WTC11 (cell line): Measurements from ENCODE around the gene TOM1L2.

ENCODE experiments used
- AFF4 ChIP-seq: sonication (generic); formaldehyde crosslinking; IDR thresholded peaks from 2 replicates; pipeline ENCODE4 v1.8.1; 2023; ENCODE audit warnings: mild to moderate bottlenecking, missing genetic modification reagents, borderline replicate concordance
- CBFB ChIP-seq: sonication (generic); formaldehyde crosslinking; IDR thresholded peaks from 2 replicates; pipeline ENCODE4 v1.8.1; 2022; ENCODE audit warnings: mild to moderate bottlenecking, low read depth, missing genetic modification reagents
- CDX4 ChIP-seq: fragments of 250-450 bp; sonication (Bioruptor Pico); IDR thresholded peaks from 2 replicates; pipeline ENCODE4 v1.9.0; 2021; ENCODE audit warnings: moderate library complexity, mild to moderate bottlenecking, inconsistent platforms, borderline replicate concordance
- CTCF ChIP-seq: fragments of 200-600 bp; IDR thresholded peaks from 2 replicates; pipeline ENCODE4 v1.8.0; 2022; ENCODE audit warnings: antibody characterized with exemption
- JUN ChIP-seq: sonication (generic); formaldehyde crosslinking; IDR thresholded peaks from 2 replicates; pipeline ENCODE4 v1.8.0; 2023; ENCODE audit warnings: mild to moderate bottlenecking, missing genetic modification reagents
- SMAD3 ChIP-seq: sonication (generic); formaldehyde crosslinking; IDR thresholded peaks from 2 replicates; pipeline ENCODE4 v1.8.0; 2022; ENCODE audit warnings: missing genetic modification reagents, mild to moderate bottlenecking, borderline replicate concordance
- ZBTB21 ChIP-seq: sonication (generic); formaldehyde crosslinking; IDR thresholded peaks from 2 replicates; pipeline ENCODE4 v1.8.1; 2023; ENCODE audit warnings: mild to moderate bottlenecking, missing genetic modification reagents, borderline replicate concordance
- TF ChIP-seq, protein P1 (sequence below): sonication (generic); formaldehyde crosslinking; IDR thresholded peaks from 2 replicates; pipeline ENCODE4 v1.8.0; 2022; ENCODE audit warnings: mild to moderate bottlenecking, missing genetic modification reagents
- TF ChIP-seq, protein P2 (sequence below): sonication (generic); formaldehyde crosslinking; IDR thresholded peaks from 2 replicates; pipeline ENCODE4 v1.8.1; 2022; ENCODE audit warnings: low read depth, missing genetic modification reagents, borderline replicate concordance
- TF ChIP-seq, protein P3 (sequence below): sonication (generic); formaldehyde crosslinking; IDR thresholded peaks from 2 replicates; pipeline ENCODE4 v1.8.0; 2022; ENCODE audit warnings: mild to moderate bottlenecking, missing genetic modification reagents
- TF ChIP-seq, protein P4 (sequence below): sonication (generic); formaldehyde crosslinking; IDR thresholded peaks from 2 replicates; pipeline ENCODE4 v1.8.1; 2023; ENCODE audit warnings: mild to moderate bottlenecking, missing genetic modification reagents

DNA sequence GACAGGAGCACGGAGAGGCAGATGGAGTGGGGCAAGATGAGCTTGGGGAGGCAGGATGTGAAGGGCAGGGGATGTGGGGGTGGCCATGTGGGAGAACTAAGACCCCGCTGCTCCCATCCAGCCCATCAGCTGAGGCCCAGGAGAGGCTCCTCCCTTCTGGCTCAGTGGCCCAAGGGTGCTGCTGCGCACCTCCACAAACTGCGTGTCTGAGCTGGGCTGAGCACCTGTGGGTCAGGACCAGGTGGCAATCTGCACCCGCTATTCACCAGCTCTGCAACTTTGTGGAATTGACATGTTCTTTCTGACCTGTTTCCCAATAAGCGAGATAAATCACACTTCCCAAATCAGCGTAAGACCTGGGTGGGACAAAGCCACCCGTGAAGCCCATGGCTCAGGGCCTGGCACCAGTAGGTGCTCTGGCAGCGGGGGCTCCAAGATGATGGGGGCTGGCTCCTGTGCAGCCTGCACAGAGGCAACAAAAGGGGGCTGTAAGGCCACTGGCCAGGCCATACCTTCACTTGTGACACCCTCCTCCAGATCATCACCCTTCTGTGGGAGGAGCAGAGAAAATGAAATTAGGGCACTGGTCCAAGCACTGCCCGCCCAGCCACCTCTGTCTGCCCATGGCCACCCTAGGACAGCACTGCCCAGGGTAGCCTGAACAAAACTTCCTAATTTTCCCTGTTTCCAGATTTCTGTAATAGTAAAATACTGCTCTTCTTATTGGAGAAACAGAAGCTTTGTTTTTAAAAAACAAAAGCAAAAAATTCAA lies 123.7 kb downstream of the TOM1L2 start:
- TF ChIP-seq CTCF (no peak), CDX4 (CRISPR knock-in tag) (no peak), CBFB (CRISPR knock-in tag) (no peak), SMAD3 (CRISPR knock-in tag) (no peak), ZBTB21 (no peak), JUN (CRISPR knock-in tag) (no peak), AFF4 (no peak)
- TF ChIP-seq, protein P1, sequence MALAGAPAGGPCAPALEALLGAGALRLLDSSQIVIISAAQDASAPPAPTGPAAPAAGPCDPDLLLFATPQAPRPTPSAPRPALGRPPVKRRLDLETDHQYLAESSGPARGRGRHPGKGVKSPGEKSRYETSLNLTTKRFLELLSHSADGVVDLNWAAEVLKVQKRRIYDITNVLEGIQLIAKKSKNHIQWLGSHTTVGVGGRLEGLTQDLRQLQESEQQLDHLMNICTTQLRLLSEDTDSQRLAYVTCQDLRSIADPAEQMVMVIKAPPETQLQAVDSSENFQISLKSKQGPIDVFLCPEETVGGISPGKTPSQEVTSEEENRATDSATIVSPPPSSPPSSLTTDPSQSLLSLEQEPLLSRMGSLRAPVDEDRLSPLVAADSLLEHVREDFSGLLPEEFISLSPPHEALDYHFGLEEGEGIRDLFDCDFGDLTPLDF (CRISPR knock-in tag) = no peak
- TF ChIP-seq, protein P2, sequence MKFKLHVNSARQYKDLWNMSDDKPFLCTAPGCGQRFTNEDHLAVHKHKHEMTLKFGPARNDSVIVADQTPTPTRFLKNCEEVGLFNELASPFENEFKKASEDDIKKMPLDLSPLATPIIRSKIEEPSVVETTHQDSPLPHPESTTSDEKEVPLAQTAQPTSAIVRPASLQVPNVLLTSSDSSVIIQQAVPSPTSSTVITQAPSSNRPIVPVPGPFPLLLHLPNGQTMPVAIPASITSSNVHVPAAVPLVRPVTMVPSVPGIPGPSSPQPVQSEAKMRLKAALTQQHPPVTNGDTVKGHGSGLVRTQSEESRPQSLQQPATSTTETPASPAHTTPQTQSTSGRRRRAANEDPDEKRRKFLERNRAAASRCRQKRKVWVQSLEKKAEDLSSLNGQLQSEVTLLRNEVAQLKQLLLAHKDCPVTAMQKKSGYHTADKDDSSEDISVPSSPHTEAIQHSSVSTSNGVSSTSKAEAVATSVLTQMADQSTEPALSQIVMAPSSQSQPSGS (CRISPR knock-in tag) = no peak
- TF ChIP-seq, protein P3, sequence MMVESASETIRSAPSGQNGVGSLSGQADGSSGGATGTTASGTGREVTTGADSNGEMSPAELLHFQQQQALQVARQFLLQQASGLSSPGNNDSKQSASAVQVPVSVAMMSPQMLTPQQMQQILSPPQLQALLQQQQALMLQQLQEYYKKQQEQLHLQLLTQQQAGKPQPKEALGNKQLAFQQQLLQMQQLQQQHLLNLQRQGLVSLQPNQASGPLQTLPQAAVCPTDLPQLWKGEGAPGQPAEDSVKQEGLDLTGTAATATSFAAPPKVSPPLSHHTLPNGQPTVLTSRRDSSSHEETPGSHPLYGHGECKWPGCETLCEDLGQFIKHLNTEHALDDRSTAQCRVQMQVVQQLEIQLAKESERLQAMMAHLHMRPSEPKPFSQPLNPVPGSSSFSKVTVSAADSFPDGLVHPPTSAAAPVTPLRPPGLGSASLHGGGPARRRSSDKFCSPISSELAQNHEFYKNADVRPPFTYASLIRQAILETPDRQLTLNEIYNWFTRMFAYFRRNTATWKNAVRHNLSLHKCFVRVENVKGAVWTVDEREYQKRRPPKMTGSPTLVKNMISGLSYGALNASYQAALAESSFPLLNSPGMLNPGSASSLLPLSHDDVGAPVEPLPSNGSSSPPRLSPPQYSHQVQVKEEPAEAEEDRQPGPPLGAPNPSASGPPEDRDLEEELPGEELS (CRISPR knock-in tag) = no peak
- TF ChIP-seq, protein P4, sequence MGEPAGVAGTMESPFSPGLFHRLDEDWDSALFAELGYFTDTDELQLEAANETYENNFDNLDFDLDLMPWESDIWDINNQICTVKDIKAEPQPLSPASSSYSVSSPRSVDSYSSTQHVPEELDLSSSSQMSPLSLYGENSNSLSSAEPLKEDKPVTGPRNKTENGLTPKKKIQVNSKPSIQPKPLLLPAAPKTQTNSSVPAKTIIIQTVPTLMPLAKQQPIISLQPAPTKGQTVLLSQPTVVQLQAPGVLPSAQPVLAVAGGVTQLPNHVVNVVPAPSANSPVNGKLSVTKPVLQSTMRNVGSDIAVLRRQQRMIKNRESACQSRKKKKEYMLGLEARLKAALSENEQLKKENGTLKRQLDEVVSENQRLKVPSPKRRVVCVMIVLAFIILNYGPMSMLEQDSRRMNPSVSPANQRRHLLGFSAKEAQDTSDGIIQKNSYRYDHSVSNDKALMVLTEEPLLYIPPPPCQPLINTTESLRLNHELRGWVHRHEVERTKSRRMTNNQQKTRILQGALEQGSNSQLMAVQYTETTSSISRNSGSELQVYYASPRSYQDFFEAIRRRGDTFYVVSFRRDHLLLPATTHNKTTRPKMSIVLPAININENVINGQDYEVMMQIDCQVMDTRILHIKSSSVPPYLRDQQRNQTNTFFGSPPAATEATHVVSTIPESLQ = no peak
